ENCODE data around the gene HHLA2. TPM values are rescaled to one million over a fixed set of nuclear protein-coding genes. Genes with fewer than 3 reads are reported as not detected.

Gene HHLA2
- total RNA-seq, 1 experiment from 2014 or later = 0.07 TPM

DNA sequence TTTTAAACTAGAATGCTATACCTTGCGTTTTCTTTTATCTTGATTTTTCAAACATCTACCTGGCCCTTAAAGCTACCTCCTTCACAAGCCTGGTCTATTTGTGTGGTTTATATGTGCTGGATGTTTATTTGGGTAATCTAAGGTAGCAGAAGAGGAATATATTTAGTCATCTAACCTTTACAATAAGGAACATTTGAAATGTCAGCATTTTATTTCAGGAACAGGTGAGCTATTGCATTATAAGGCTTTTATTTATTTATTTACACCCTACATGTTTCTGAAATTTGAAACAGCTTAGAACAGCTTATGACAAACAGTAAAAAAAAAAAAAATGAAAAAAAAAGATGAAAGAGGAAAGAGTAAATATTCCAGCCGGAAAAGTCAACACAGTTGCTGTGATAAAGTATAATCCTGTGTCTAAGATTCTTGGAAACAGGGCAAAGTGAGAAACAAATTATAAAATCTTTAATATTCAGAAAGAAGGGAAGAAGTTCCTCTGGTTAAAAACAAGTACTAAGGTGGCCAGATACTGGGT, 19.5 kb downstream of the HHLA2 start:
- H3K27ac Mint-ChIP-seq = no peak overlapping the region
- ChIA-PET POLR2A (no interaction called here), CTCF (no interaction called here)
- DNase-seq (ENCODE audit: low spot score) (no peak), ATAC-seq (no peak)
- H3K4me1 Mint-ChIP-seq = peaks cover 6% of the 10 kb centered on the region
- no peaks in the 10 kb centered on the region for H3K27me3 Mint-ChIP-seq (ENCODE audit: low read depth)
- no peaks in the 10 kb centered on the region for H3K9me3 Mint-ChIP-seq
- H3K4me3 Mint-ChIP-seq = no peak overlapping the region
- no peaks in the 10 kb centered on the region for H3K36me3 Mint-ChIP-seq
- TF ChIP-seq, protein P1, sequence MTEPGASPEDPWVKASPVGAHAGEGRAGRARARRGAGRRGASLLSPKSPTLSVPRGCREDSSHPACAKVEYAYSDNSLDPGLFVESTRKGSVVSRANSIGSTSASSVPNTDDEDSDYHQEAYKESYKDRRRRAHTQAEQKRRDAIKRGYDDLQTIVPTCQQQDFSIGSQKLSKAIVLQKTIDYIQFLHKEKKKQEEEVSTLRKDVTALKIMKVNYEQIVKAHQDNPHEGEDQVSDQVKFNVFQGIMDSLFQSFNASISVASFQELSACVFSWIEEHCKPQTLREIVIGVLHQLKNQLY (CRISPR knock-in tag; IDR thresholded peaks at IDR 0.05) = no peak
- no peak for TF ChIP-seq ESRRA (CRISPR knock-in tag; IDR thresholded peaks at IDR 0.05; ENCODE audit: borderline replicate concordance)

DNA sequence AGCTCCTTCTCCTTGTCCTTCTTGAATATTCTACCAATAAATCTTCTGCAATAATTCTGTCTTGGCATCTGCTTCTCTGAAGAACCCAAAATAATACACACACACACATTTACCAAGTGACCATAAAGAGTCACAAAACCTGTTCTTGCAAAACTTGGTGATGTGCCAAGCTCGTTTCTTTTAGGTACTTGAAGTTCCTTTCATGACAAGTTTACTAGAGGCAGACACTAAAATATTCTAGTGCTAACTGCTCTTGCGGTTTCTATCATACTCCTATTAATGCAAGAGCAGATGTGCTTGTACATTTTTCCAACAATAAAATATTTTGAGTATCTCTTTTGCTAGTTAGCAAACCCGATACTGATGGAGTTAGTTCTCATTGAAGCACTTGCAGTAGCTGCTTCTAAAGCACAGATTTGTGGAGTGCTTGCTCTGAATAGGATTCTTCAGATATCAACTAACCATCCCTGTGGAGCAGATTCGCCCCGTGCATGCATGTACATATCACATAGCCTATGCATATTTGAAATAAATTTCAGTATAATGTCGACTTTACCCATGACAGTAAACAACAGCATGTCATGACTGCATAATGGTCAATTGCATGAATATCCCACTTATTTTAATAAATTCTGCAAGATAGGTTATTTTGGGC, 23.2 kb downstream of the HHLA2 start:
- DNase-seq (ENCODE audit: low spot score) (no peak), ATAC-seq (no peak)
- TF ChIP-seq, protein P2, sequence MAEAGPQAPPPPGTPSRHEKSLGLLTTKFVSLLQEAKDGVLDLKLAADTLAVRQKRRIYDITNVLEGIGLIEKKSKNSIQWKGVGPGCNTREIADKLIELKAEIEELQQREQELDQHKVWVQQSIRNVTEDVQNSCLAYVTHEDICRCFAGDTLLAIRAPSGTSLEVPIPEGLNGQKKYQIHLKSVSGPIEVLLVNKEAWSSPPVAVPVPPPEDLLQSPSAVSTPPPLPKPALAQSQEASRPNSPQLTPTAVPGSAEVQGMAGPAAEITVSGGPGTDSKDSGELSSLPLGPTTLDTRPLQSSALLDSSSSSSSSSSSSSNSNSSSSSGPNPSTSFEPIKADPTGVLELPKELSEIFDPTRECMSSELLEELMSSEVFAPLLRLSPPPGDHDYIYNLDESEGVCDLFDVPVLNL (CRISPR knock-in tag; IDR thresholded peaks at IDR 0.05; ENCODE audit: borderline replicate concordance, low read depth) = no peak
- TF ChIP-seq, protein P3, sequence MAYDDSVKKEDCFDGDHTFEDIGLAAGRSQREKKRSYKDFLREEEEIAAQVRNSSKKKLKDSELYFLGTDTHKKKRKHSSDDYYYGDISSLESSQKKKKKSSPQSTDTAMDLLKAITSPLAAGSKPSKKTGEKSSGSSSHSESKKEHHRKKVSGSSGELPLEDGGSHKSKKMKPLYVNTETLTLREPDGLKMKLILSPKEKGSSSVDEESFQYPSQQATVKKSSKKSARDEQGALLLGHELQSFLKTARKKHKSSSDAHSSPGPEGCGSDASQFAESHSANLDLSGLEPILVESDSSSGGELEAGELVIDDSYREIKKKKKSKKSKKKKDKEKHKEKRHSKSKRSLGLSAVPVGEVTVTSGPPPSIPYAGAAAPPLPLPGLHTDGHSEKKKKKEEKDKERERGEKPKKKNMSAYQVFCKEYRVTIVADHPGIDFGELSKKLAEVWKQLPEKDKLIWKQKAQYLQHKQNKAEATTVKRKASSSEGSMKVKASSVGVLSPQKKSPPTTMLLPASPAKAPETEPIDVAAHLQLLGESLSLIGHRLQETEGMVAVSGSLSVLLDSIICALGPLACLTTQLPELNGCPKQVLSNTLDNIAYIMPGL (CRISPR knock-in tag; IDR thresholded peaks at IDR 0.05) = no peak
- TF ChIP-seq GRHL2 (CRISPR knock-in tag; IDR thresholded peaks at IDR 0.05; ENCODE audit: insufficient replicate concordance, severe bottlenecking) (no peak), RELA (CRISPR knock-in tag; IDR thresholded peaks at IDR 0.05; ENCODE audit: borderline replicate concordance) (no peak), FOXJ3 (CRISPR knock-in tag; IDR thresholded peaks at IDR 0.05; ENCODE audit: borderline replicate concordance) (no peak), FOXP1 (CRISPR knock-in tag; IDR thresholded peaks at IDR 0.05; ENCODE audit: borderline replicate concordance) (no peak)
- TF ChIP-seq, protein P4, sequence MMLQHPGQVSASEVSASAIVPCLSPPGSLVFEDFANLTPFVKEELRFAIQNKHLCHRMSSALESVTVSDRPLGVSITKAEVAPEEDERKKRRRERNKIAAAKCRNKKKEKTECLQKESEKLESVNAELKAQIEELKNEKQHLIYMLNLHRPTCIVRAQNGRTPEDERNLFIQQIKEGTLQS (CRISPR knock-in tag; conservative IDR thresholded peaks at IDR 0.05) = no peak
- TF ChIP-seq, protein P5, sequence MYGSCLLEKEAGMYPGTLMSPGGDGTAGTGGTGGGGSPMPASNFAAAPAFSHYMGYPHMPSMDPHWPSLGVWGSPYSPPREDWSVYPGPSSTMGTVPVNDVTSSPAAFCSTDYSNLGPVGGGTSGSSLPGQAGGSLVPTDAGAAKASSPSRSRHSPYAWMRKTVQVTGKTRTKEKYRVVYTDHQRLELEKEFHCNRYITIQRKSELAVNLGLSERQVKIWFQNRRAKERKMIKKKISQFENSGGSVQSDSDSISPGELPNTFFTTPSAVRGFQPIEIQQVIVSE (CRISPR knock-in tag; IDR thresholded peaks at IDR 0.05; ENCODE audit: borderline replicate concordance) = no peak
- TF ChIP-seq, protein P6, sequence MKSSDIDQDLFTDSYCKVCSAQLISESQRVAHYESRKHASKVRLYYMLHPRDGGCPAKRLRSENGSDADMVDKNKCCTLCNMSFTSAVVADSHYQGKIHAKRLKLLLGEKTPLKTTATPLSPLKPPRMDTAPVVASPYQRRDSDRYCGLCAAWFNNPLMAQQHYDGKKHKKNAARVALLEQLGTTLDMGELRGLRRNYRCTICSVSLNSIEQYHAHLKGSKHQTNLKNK (CRISPR knock-in tag; IDR thresholded peaks at IDR 0.05) = no peak
- TF ChIP-seq, protein P7, sequence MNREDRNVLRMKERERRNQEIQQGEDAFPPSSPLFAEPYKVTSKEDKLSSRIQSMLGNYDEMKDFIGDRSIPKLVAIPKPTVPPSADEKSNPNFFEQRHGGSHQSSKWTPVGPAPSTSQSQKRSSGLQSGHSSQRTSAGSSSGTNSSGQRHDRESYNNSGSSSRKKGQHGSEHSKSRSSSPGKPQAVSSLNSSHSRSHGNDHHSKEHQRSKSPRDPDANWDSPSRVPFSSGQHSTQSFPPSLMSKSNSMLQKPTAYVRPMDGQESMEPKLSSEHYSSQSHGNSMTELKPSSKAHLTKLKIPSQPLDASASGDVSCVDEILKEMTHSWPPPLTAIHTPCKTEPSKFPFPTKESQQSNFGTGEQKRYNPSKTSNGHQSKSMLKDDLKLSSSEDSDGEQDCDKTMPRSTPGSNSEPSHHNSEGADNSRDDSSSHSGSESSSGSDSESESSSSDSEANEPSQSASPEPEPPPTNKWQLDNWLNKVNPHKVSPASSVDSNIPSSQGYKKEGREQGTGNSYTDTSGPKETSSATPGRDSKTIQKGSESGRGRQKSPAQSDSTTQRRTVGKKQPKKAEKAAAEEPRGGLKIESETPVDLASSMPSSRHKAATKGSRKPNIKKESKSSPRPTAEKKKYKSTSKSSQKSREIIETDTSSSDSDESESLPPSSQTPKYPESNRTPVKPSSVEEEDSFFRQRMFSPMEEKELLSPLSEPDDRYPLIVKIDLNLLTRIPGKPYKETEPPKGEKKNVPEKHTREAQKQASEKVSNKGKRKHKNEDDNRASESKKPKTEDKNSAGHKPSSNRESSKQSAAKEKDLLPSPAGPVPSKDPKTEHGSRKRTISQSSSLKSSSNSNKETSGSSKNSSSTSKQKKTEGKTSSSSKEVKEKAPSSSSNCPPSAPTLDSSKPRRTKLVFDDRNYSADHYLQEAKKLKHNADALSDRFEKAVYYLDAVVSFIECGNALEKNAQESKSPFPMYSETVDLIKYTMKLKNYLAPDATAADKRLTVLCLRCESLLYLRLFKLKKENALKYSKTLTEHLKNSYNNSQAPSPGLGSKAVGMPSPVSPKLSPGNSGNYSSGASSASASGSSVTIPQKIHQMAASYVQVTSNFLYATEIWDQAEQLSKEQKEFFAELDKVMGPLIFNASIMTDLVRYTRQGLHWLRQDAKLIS (CRISPR knock-in tag; IDR thresholded peaks at IDR 0.05; ENCODE audit: borderline replicate concordance) = no peak
- Mint-ChIP-seq H3K36me3 (no peaks in the 10 kb centered on the region), H3K9me3 (no peaks in the 10 kb centered on the region), H3K27ac (no peak overlapping the region), H3K27me3 (ENCODE audit: low read depth) (no peaks in the 10 kb centered on the region), H3K4me3 (no peak overlapping the region), H3K4me1 (peaks cover 19% of the 10 kb centered on the region)
- ChIA-PET POLR2A (no interaction called here), CTCF (no interaction called here)

Measured in WTC11 (cell line).